Limb (tissue), 2 donors: ENCODE measurements around the gene CCDC61.

Source experiments
- DNase-seq, 2 donors: peaks; one replicate each; pipeline ENCODE4 v3.0.0-alpha.2; 2016; ENCODE audit errors: extremely low spot score in 2 of 2

Gene CCDC61

DNA sequence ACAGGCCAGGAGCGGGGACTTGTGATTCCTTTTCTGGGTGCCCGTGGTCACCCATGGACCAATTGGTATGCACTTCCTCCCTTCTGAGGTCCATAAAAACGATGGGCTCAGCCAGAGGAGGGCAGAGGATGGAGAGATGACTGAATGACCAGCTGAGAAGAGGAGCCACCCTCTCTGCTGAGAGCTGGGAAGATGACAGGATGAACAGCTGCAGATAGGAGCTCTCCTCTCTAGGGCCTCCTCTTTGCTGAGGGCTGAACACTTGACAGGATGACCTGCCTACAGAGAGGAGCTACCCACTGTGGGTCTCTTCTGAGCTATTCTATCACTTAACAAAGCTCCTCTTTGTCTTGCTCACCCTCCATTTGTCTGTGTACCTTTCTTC, 41.5 kb downstream of the CCDC61 start:
- no peak for DNase-seq

GRCh38 chr19:46040125-46040524, 44.9 kb downstream of the CCDC61 start:
- no peak for DNase-seq

- no peak for DNase-seq
Observed at GRCh38 chr19:46040952-46041500, 45.8 kb downstream of the CCDC61 start, which contains the start of gene IGFL4. IGFL4 (minus strand) TSS chr19:46041002; CDS start chr19:46040962, 40 bp downstream.

- no peak for DNase-seq
Observed at GRCh38 chr19:46042252-46042883, 47.1 kb downstream of the CCDC61 start.

DNA sequence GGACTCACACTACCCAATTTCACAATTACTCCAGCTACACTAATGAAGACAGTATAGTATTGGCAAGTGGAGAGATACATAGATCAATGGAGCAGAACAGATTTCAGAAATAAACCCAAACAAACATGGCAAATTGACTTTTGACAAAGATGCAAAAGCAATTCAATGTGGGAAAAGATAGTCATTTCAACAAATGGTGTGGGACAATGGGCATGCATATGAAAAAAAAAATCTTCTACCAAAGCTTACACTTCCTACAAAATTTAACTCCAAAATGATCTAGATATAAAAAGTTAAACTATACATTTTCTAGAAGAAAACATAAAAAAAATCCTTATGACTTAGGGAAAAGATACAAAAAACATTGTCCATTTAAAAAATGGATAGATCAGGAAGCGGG, 48.3 kb downstream of the CCDC61 start:
- no peak for DNase-seq

GRCh38 chr19:46049597-46049996, 54.3 kb downstream of the CCDC61 start:
- no peak for DNase-seq

DNA sequence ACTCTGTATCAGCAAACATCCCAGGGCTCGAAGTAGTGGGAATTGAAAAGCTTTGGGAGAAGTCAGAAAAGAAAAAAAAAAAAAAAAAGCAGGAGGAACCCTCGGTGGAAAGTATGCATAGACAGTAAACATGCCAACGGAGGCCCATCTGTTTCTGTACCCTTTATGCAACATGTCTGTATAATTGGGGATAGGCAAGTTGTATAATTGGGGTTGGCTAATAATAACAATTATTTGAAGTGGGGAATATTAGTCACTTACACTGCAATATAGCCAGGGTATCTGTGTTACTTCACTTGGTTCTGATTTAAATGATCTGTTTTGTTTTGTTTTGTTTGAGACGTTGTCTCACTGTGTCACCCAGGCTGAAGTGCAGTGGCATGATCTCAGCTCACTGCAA, 57.6 kb downstream of the CCDC61 start:
- DNase-seq: no peak

- DNase-seq: no peak
Observed at GRCh38 chr19:46056536-46056935, 61.3 kb downstream of the CCDC61 start.

- DNase-seq: no peak
Observed at GRCh38 chr19:46058778-46059177, 63.5 kb downstream of the CCDC61 start.

GRCh38 chr19:46060012-46060411, 64.7 kb downstream of the CCDC61 start:
- no peak for DNase-seq

GRCh38 chr19:46063201-46063600, 67.9 kb downstream of the CCDC61 start:
- no peak for DNase-seq

GRCh38 chr19:46065486-46066071, 70.3 kb downstream of the CCDC61 start:
- no peak for DNase-seq

DNA sequence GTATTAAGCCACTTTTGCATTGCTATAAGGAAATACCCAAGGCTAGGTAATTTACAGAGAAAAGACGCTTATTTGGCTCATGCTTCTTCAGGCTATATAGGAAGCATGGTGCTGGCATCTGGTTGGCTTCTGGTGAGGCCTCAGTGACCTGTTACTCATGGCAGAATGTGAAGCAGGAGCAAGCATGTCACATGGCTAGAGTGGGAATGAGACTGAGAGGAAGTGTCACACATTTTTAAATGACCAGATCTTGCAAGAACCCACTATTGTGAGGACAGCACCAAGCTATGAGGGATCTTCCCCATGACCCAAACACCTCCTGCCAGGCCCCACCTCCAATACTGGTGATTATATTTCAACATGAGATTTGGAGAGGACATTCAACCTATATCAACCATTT, 71.2 kb downstream of the CCDC61 start:
- no peak for DNase-seq

DNA sequence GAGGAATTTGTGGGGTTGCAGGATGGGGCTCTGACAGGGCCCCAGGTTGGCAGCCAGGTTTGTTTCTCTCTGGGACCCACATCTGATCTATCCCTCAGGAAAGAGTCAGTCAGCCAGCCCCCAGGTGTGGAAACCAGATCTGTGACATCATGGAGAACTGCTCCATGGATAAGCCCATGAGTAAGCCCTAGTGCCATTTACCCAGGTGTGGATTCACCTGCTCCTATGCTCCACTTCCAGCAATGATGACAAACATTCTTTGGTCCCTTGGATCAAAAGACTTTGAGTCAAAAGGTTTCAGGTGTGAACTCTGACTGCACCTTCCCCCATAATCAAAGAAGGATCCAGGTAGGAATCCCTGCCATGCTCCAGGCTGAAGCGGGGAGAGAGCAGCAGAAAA, 72.4 kb downstream of the CCDC61 start:
- DNase-seq: no peak
